Renal cortical epithelial cell (primary cell): ENCODE results near the gene INO80C. TPM values are rescaled to one million over a fixed set of nuclear protein-coding genes. Genes with fewer than 3 reads are reported as not detected.

Experiments used
- DNase-seq: peaks from one replicate; pipeline ENCODE4 v3.0.0-alpha.2; 2011; ENCODE audit warnings: low read depth
- total RNA-seq: library from RNA; depleted of rRNA; stranded (reverse); fragments of >200 nt; gene quantifications from 2 replicates; pipeline ENCODE4 v1.2.3, GENCODE V29; 2014

INO80C gene
- total RNA-seq, 1 donor from 2014 or later = 6.2 TPM

- DNase-seq = peak; percentile 61
Observed at GRCh38 chr18:35513181-35513936, 15.6 kb upstream of the INO80C start.

- DNase-seq = no peak
Observed at GRCh38 chr18:35512761-35513160, 15.0 kb upstream of the INO80C start.

GRCh38 chr18:35511833-35512232 lies 14.1 kb upstream of the INO80C start:
- no peak for DNase-seq

GRCh38 chr18:35511428-35511827 lies 13.7 kb upstream of the INO80C start:
- no peak for DNase-seq

GRCh38 chr18:35510076-35510651 lies 12.4 kb upstream of the INO80C start:
- DNase-seq = no peak

GRCh38 chr18:35508746-35509338 lies 11.1 kb upstream of the INO80C start:
- DNase-seq = no peak

GRCh38 chr18:35508030-35508429 lies 10.3 kb upstream of the INO80C start:
- DNase-seq = no peak

- peak; percentile 27 for DNase-seq
Observed at GRCh38 chr18:35507623-35508022, 9.9 kb upstream of the INO80C start.

GRCh38 chr18:35507192-35507591 lies 9.4 kb upstream of the INO80C start:
- DNase-seq = no peak

GRCh38 chr18:35506024-35506712 lies 8.4 kb upstream of the INO80C start:
- DNase-seq = no peak

GRCh38 chr18:35504996-35505395 lies 7.2 kb upstream of the INO80C start:
- no peak for DNase-seq

GRCh38 chr18:35502052-35502451 lies 4.3 kb upstream of the INO80C start:
- DNase-seq = peak; percentile 30

GRCh38 chr18:35501369-35501768 lies 3.6 kb upstream of the INO80C start:
- no peak for DNase-seq

GRCh38 chr18:35500113-35500512 lies 2.4 kb upstream of the INO80C start:
- DNase-seq = no peak

- peak; percentile 47 for DNase-seq
Observed at GRCh38 chr18:35497027-35497369, 762 bp downstream of the INO80C start.

GRCh38 chr18:35495536-35496314 lies 2.0 kb downstream of the INO80C start:
- no peak for DNase-seq

- no peak for DNase-seq
Observed at GRCh38 chr18:35494251-35495220, 3.2 kb downstream of the INO80C start.

GRCh38 chr18:35491700-35492077 lies 6.1 kb downstream of the INO80C start:
- no peak for DNase-seq

GRCh38 chr18:35490894-35491699 lies 6.7 kb downstream of the INO80C start:
- DNase-seq = no peak

- no peak for DNase-seq
Observed at GRCh38 chr18:35489913-35490490, 7.8 kb downstream of the INO80C start.
